WTC11 (cell line): ENCODE measurements around the gene FERMT3. TPM values are rescaled to one million over a fixed set of nuclear protein-coding genes. Genes with fewer than 3 reads are reported as not detected.

ENCODE experiments used
- ATAC-seq: fragments of 200-7000 bp; cut with Tn5 transposase; 2 replicates; pipeline ENCODE4 v1.10.0; 2021; ENCODE audit warnings: mild to moderate bottlenecking, moderate library complexity
- CTCF ChIA-PET: fragments of 300-600 bp; sonication (Branson Sonifier 250); formaldehyde crosslinking; loops from one replicate; lab custom pipeline; 2021; ENCODE audit warnings: antibody characterized with exemption; lab: Charles Lee
- POLR2A ChIA-PET: fragments of 350-600 bp; sonication (Branson Sonifier 250); formaldehyde crosslinking; loops from one replicate; lab custom pipeline; 2021; ENCODE audit warnings: antibody characterized with exemption; lab: Charles Lee
- DNase-seq: peaks from one replicate; pipeline ENCODE4 v3.0.0; 2021; ENCODE audit warnings: low spot score
- H3K27ac Mint-ChIP-seq: 2 replicates; pipeline ENCODE4 v1.8.0; 2021; ENCODE audit warnings: mixed read lengths
- H3K27me3 Mint-ChIP-seq: 2 replicates; pipeline ENCODE4 v1.8.0; 2021; ENCODE audit warnings: low read depth, mild to moderate bottlenecking, moderate library complexity, mixed read lengths
- H3K36me3 Mint-ChIP-seq: 2 replicates; pipeline ENCODE4 v1.8.0; 2021; ENCODE audit warnings: mixed read lengths
- H3K4me1 Mint-ChIP-seq: 2 replicates; pipeline ENCODE4 v1.8.0; 2022; ENCODE audit warnings: mixed read lengths
- H3K4me3 Mint-ChIP-seq: 2 replicates; pipeline ENCODE4 v1.8.0; 2021; ENCODE audit warnings: mild to moderate bottlenecking, moderate library complexity, mixed read lengths
- H3K9me3 Mint-ChIP-seq: 2 replicates; pipeline ENCODE4 v1.8.0; 2021; ENCODE audit warnings: mixed read lengths
- CREM ChIP-seq: sonication (generic); formaldehyde crosslinking; IDR thresholded peaks from 2 replicates; pipeline ENCODE4 v1.8.1; 2022; ENCODE audit warnings: mild to moderate bottlenecking, missing genetic modification reagents, moderate library complexity
- EMX1 ChIP-seq: fragments of 250-450 bp; sonication (Bioruptor Pico); IDR thresholded peaks from 2 replicates; pipeline ENCODE4 v1.8.0; 2021; ENCODE audit warnings: mild to moderate bottlenecking
- FOXP1 ChIP-seq: sonication (generic); formaldehyde crosslinking; IDR thresholded peaks from 2 replicates; pipeline ENCODE4 v1.8.0; 2022; ENCODE audit warnings: missing genetic modification reagents, mild to moderate bottlenecking, moderate library complexity, borderline replicate concordance
- GABPB1 ChIP-seq: sonication (generic); formaldehyde crosslinking; IDR thresholded peaks from 2 replicates; pipeline ENCODE4 v1.8.1; 2023; ENCODE audit warnings: mild to moderate bottlenecking, missing genetic modification reagents
- NFYB ChIP-seq: sonication (generic); formaldehyde crosslinking; conservative IDR thresholded peaks from 2 replicates; pipeline ENCODE4 v1.8.0; 2022; ENCODE audit warnings: low read depth, missing genetic modification reagents
- PRRX2 ChIP-seq: fragments of 250-450 bp; sonication (Bioruptor Pico); IDR thresholded peaks from 2 replicates; pipeline ENCODE4 v1.8.0; 2021; ENCODE audit warnings: mild to moderate bottlenecking
- SP1 ChIP-seq: sonication (generic); formaldehyde crosslinking; conservative IDR thresholded peaks from 2 replicates; pipeline ENCODE4 v1.8.1; 2022; ENCODE audit warnings: missing genetic modification reagents
- TP53 ChIP-seq: sonication (generic); formaldehyde crosslinking; IDR thresholded peaks from 2 replicates; pipeline ENCODE4 v1.8.1; 2023; ENCODE audit warnings: mild to moderate bottlenecking, missing genetic modification reagents
- ZNF416 ChIP-seq: fragments of 250-450 bp; sonication (Bioruptor Pico); IDR thresholded peaks from 2 replicates; pipeline ENCODE4 v1.9.0; 2021; ENCODE audit warnings: mild to moderate bottlenecking, inconsistent platforms
- ZNF423 ChIP-seq: fragments of 250-450 bp; sonication (Bioruptor Pico); IDR thresholded peaks from 2 replicates; pipeline ENCODE4 v2.1.2; 2022; ENCODE audit warnings: mild to moderate bottlenecking, moderate library complexity
- total RNA-seq: library from RNA; stranded (reverse); gene quantifications from 3 replicates; pipeline ENCODE4 v1.2.3, GENCODE V29; 2021
- TF ChIP-seq, protein P1 (sequence below): sonication (generic); formaldehyde crosslinking; IDR thresholded peaks from 2 replicates; pipeline ENCODE4 v1.8.1; 2023; ENCODE audit warnings: mild to moderate bottlenecking, missing genetic modification reagents
- TF ChIP-seq, protein P2 (sequence below): fragments of 200-600 bp; IDR thresholded peaks from 2 replicates; pipeline ENCODE4 v1.8.0; 2022; ENCODE audit warnings: antibody characterized with exemption
- TF ChIP-seq, protein P3 (sequence below): sonication (generic); formaldehyde crosslinking; IDR thresholded peaks from 2 replicates; pipeline ENCODE4 v1.8.1; 2023; ENCODE audit warnings: mild to moderate bottlenecking, moderate library complexity, missing genetic modification reagents
- TF ChIP-seq, protein P4 (sequence below): sonication (generic); formaldehyde crosslinking; IDR thresholded peaks from 2 replicates; pipeline ENCODE4 v1.8.0; 2022; ENCODE audit warnings: mild to moderate bottlenecking, missing genetic modification reagents
- TF ChIP-seq, protein P5 (sequence below): sonication (generic); formaldehyde crosslinking; IDR thresholded peaks from 2 replicates; pipeline ENCODE4 v1.8.1; 2023; ENCODE audit warnings: mild to moderate bottlenecking, missing genetic modification reagents, moderate library complexity
- TF ChIP-seq, protein P6 (sequence below): sonication (generic); formaldehyde crosslinking; IDR thresholded peaks from 2 replicates; pipeline ENCODE4 v1.8.1; 2023; ENCODE audit warnings: mild to moderate bottlenecking, missing genetic modification reagents, moderate library complexity
- TF ChIP-seq, protein P7 (sequence below): sonication (generic); formaldehyde crosslinking; IDR thresholded peaks from 2 replicates; pipeline ENCODE4 v1.8.0; 2022; ENCODE audit warnings: missing genetic modification reagents

The FERMT3 gene
- total RNA-seq, 1 experiment from 2014 or later, result 3.8 TPM

DNA sequence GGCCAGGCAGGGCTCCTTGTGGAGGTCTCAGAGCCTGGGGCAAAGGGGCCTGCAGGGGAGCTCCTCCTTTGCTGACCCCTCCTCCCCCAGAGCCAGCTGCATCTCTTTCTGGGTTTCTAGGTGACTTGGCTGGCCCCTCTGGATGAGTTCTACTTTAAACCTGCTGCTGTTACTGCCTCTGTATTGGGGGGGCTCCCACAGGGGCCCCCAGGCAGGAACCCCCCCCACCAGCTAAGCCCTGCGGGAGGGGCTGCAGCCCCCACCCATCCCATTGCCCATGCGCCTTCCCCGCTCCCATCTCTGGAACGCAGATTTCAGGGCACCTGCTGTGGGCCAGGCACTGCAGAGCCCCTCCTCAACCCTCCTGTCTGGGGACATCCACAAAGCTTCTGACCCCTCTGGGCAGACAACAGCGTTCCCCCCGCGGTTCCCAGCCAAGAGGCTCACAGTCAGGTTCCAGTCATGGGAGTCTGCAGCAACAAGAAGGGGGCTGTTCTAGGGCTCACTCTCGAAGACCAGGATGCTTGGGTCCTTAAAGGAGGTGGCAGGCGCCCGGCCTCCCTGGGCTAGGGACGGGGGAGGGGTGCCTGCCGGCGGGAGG lies 44.0 kb downstream of the FERMT3 start (continued):
- TF ChIP-seq, protein P1, sequence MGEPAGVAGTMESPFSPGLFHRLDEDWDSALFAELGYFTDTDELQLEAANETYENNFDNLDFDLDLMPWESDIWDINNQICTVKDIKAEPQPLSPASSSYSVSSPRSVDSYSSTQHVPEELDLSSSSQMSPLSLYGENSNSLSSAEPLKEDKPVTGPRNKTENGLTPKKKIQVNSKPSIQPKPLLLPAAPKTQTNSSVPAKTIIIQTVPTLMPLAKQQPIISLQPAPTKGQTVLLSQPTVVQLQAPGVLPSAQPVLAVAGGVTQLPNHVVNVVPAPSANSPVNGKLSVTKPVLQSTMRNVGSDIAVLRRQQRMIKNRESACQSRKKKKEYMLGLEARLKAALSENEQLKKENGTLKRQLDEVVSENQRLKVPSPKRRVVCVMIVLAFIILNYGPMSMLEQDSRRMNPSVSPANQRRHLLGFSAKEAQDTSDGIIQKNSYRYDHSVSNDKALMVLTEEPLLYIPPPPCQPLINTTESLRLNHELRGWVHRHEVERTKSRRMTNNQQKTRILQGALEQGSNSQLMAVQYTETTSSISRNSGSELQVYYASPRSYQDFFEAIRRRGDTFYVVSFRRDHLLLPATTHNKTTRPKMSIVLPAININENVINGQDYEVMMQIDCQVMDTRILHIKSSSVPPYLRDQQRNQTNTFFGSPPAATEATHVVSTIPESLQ, result no peak
- TF ChIP-seq TP53 (CRISPR knock-in tag) (0 out of 2 replicates have a peak, but pooled peaks have one; percentile 15), ZNF423 (peak; percentile 68; the same call in 1 of the 2 replicates), NFYB (CRISPR knock-in tag) (no peak), PRRX2 (CRISPR knock-in tag) (no peak), EMX1 (no peak), GABPB1 (no peak)

DNA sequence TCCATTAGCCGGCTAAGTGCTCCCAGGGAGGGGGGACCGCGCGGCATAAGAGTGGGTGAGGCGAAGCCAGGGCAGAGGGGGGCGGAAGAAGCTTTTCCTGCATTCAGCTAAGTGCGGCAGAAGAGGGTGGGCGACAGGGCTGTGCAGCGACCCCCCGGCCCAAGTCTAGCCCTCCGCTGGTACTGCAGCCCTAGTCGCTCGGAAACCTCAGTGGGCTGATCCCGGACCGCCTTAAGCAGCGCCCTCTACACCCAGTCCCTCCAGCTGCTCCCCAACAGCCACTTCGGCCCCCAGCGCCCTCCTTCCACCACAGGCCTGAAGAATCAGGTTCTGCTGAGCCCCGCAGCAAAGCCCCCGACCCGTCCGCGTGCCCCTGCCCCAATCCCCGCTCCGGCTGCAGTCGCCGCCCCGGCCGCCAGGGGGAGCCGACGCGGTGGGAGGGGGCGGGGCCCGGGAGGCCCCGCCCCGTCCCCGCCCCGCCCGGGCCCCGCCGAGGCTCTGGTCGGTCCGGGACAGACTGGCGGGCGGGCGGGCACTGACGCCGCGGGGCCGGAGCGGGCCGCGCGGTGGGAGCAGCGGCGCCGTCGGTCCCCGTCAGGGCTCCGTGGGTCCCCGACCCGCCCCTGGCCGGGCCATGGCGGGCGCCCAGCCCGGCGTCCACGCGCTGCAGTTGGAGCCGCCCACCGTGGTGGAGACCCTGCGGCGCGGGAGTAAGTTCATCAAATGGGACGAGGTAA lies 44.7 kb downstream of the FERMT3 start, which contains the start of gene PLCB3:
Gene PLCB3, plus strand, starts transcription at position 515 of the 737 bp plus-strand sequence. Its CDS starts 120 bp downstream, at position 635.
- peak within 1 kb of the TSS; percentile 90 for H3K4me3 Mint-ChIP-seq
- peak within 1 kb of the TSS; percentile 94 for H3K27ac Mint-ChIP-seq
- ATAC-seq, result peak; percentile 14
- H3K36me3 Mint-ChIP-seq, result no peaks in the 10 kb centered on the region
- H3K27me3 Mint-ChIP-seq, result no peaks in the 10 kb centered on the region
- H3K4me1 Mint-ChIP-seq, result peaks cover 42% of the 10 kb centered on the region
- DNase-seq, result peak; percentile 78
- ChIA-PET POLR2A (interaction anchor here (0.7 to 3.7 kb wide), 6 partner anchors 9 to 99 kb away, joined by 3 to 25 read pairs (median 4); partner anchors contain the start of genes NUDT22, PRDX5, TRMT112 and TRPT1), CTCF (interaction anchor here (0.5 to 5.3 kb wide), 28 partner anchors 9 to 598 kb away, joined by 3 to 75 read pairs (median 12); partner anchors contain the start of genes CATSPERZ, CCDC88B, DNAJC4 and ESRRA)
- TF ChIP-seq, protein P2, sequence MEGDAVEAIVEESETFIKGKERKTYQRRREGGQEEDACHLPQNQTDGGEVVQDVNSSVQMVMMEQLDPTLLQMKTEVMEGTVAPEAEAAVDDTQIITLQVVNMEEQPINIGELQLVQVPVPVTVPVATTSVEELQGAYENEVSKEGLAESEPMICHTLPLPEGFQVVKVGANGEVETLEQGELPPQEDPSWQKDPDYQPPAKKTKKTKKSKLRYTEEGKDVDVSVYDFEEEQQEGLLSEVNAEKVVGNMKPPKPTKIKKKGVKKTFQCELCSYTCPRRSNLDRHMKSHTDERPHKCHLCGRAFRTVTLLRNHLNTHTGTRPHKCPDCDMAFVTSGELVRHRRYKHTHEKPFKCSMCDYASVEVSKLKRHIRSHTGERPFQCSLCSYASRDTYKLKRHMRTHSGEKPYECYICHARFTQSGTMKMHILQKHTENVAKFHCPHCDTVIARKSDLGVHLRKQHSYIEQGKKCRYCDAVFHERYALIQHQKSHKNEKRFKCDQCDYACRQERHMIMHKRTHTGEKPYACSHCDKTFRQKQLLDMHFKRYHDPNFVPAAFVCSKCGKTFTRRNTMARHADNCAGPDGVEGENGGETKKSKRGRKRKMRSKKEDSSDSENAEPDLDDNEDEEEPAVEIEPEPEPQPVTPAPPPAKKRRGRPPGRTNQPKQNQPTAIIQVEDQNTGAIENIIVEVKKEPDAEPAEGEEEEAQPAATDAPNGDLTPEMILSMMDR, result peak; percentile 71
- 0 out of 2 replicates have a peak, but pooled peaks have one; percentile 38 for TF ChIP-seq ZNF416 (CRISPR knock-in tag)
- TF ChIP-seq, protein P3, sequence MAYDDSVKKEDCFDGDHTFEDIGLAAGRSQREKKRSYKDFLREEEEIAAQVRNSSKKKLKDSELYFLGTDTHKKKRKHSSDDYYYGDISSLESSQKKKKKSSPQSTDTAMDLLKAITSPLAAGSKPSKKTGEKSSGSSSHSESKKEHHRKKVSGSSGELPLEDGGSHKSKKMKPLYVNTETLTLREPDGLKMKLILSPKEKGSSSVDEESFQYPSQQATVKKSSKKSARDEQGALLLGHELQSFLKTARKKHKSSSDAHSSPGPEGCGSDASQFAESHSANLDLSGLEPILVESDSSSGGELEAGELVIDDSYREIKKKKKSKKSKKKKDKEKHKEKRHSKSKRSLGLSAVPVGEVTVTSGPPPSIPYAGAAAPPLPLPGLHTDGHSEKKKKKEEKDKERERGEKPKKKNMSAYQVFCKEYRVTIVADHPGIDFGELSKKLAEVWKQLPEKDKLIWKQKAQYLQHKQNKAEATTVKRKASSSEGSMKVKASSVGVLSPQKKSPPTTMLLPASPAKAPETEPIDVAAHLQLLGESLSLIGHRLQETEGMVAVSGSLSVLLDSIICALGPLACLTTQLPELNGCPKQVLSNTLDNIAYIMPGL (CRISPR knock-in tag), result 0 out of 2 replicates have a peak, but pooled peaks have one; percentile 43
- 0 out of 2 replicates have a peak, but pooled peaks have one; percentile 12 for TF ChIP-seq FOXP1 (CRISPR knock-in tag)
- TF ChIP-seq CREM, result peak; percentile 26; the same call in 1 of the 2 replicates
- TF ChIP-seq, protein P4, sequence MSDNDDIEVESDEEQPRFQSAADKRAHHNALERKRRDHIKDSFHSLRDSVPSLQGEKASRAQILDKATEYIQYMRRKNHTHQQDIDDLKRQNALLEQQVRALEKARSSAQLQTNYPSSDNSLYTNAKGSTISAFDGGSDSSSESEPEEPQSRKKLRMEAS (CRISPR knock-in tag), result peak; percentile 56; the same call in 1 of the 2 replicates
- TF ChIP-seq, protein P5, sequence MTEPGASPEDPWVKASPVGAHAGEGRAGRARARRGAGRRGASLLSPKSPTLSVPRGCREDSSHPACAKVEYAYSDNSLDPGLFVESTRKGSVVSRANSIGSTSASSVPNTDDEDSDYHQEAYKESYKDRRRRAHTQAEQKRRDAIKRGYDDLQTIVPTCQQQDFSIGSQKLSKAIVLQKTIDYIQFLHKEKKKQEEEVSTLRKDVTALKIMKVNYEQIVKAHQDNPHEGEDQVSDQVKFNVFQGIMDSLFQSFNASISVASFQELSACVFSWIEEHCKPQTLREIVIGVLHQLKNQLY, result no peak
- TF ChIP-seq, protein P6, sequence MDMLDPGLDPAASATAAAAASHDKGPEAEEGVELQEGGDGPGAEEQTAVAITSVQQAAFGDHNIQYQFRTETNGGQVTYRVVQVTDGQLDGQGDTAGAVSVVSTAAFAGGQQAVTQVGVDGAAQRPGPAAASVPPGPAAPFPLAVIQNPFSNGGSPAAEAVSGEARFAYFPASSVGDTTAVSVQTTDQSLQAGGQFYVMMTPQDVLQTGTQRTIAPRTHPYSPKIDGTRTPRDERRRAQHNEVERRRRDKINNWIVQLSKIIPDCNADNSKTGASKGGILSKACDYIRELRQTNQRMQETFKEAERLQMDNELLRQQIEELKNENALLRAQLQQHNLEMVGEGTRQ (CRISPR knock-in tag), result 0 out of 2 replicates have a peak, but pooled peaks have one; percentile 23
- TF ChIP-seq SP1 (CRISPR knock-in tag), result peak; percentile 93
- TF ChIP-seq, protein P7, sequence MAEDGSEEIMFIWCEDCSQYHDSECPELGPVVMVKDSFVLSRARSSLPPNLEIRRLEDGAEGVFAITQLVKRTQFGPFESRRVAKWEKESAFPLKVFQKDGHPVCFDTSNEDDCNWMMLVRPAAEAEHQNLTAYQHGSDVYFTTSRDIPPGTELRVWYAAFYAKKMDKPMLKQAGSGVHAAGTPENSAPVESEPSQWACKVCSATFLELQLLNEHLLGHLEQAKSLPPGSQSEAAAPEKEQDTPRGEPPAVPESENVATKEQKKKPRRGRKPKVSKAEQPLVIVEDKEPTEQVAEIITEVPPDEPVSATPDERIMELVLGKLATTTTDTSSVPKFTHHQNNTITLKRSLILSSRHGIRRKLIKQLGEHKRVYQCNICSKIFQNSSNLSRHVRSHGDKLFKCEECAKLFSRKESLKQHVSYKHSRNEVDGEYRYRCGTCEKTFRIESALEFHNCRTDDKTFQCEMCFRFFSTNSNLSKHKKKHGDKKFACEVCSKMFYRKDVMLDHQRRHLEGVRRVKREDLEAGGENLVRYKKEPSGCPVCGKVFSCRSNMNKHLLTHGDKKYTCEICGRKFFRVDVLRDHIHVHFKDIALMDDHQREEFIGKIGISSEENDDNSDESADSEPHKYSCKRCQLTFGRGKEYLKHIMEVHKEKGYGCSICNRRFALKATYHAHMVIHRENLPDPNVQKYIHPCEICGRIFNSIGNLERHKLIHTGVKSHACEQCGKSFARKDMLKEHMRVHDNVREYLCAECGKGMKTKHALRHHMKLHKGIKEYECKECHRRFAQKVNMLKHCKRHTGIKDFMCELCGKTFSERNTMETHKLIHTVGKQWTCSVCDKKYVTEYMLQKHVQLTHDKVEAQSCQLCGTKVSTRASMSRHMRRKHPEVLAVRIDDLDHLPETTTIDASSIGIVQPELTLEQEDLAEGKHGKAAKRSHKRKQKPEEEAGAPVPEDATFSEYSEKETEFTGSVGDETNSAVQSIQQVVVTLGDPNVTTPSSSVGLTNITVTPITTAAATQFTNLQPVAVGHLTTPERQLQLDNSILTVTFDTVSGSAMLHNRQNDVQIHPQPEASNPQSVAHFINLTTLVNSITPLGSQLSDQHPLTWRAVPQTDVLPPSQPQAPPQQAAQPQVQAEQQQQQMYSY, result no peak
- no peaks in the 10 kb centered on the region for H3K9me3 Mint-ChIP-seq
